HEK293T (cell line): ENCODE measurements around the gene CHCT1.
"Not testable (repeated sequence)": the region's sequence is repeated elsewhere in the genome, so short reads cannot be mapped to it uniquely, and the experiment has no call there.

Experiments
- CTCF ChIA-PET: fragments of 350-600 bp; formaldehyde crosslinking; extraction: SDS; loops from one replicate; lab custom pipeline; 2021; ENCODE audit warnings: antibody characterized with exemption, inconsistent platforms; lab: Yijun Ruan, JAX
- POLR2A ChIA-PET: fragments of 350-600 bp; formaldehyde crosslinking; extraction: SDS; loops from one replicate; lab custom pipeline; 2020; ENCODE audit warnings: antibody characterized with exemption, inconsistent platforms; lab: Yijun Ruan, JAX
- DNase-seq: peaks from one replicate; pipeline ENCODE4 v3.0.0; 2012; ENCODE audit warnings: mixed read lengths; ENCODE audit errors: extremely low spot score
- ARNT ChIP-seq: fragments of 450-650 bp; IDR thresholded peaks from 2 replicates; pipeline ENCODE4 v1.6.1; 2017; ENCODE audit warnings: mild to moderate bottlenecking
- BHLHE40 ChIP-seq: fragments of 450-650 bp; IDR thresholded peaks from 2 replicates; pipeline ENCODE4 v1.6.1; 2016; ENCODE audit warnings: mild to moderate bottlenecking, moderate library complexity, borderline replicate concordance
- CTBP1 ChIP-seq: fragments of 450-650 bp; IDR thresholded peaks from 2 replicates; pipeline ENCODE4 v1.6.1; 2016; ENCODE audit warnings: borderline replicate concordance
- ELF4 ChIP-seq: fragments of 450-650 bp; IDR thresholded peaks from 2 replicates; pipeline ENCODE4 v1.6.1; 2017; ENCODE audit warnings: antibody characterized with exemption
- FOXA1 ChIP-seq: fragments of 450-650 bp; IDR thresholded peaks from 2 replicates; pipeline ENCODE4 v1.6.1; 2016; ENCODE audit warnings: mild to moderate bottlenecking
- FOXK2 ChIP-seq: fragments of 450-650 bp; IDR thresholded peaks from 2 replicates; pipeline ENCODE4 v1.6.1; 2016; ENCODE audit warnings: mild to moderate bottlenecking
- FOXM1 ChIP-seq: fragments of 450-650 bp; IDR thresholded peaks from 2 replicates; pipeline ENCODE4 v1.6.1; 2017; ENCODE audit warnings: mild to moderate bottlenecking, borderline replicate concordance
- HDGF ChIP-seq: fragments of 450-650 bp; IDR thresholded peaks from 2 replicates; pipeline ENCODE4 v1.6.1; 2017; ENCODE audit warnings: antibody characterized with exemption, borderline replicate concordance
- L3MBTL2 ChIP-seq: fragments of 450-650 bp; conservative IDR thresholded peaks from 2 replicates; pipeline ENCODE4 v1.6.1; 2016; ENCODE audit warnings: mild to moderate bottlenecking
- LEF1 ChIP-seq: fragments of 450-650 bp; IDR thresholded peaks from 2 replicates; pipeline ENCODE4 v1.6.1; 2017; ENCODE audit warnings: mild to moderate bottlenecking, borderline replicate concordance
- NFRKB ChIP-seq: fragments of 450-650 bp; IDR thresholded peaks from 2 replicates; pipeline ENCODE4 v1.6.1; 2016; ENCODE audit warnings: mild to moderate bottlenecking, moderate library complexity
- PKNOX1 ChIP-seq: fragments of 450-650 bp; IDR thresholded peaks from 2 replicates; pipeline ENCODE4 v1.6.1; 2016
- SP1 ChIP-seq: fragments of 450-650 bp; IDR thresholded peaks from 2 replicates; pipeline ENCODE4 v1.6.1; 2017
- SUZ12 ChIP-seq: fragments of 450-650 bp; IDR thresholded peaks from 2 replicates; pipeline ENCODE4 v1.6.1; 2016; ENCODE audit warnings: mild to moderate bottlenecking
- TARDBP ChIP-seq: fragments of 450-650 bp; IDR thresholded peaks from 2 replicates; pipeline ENCODE4 v1.6.1; 2016
- ZNF384 ChIP-seq: fragments of 450-650 bp; IDR thresholded peaks from 2 replicates; pipeline ENCODE4 v1.6.1; 2016

The CHCT1 gene

GRCh38 chr17:60410001-60410400, 12.3 kb upstream of the CHCT1 start:
- ChIA-PET CTCF (interaction anchor here (0.6 kb wide), 1 partner anchor 184 kb away, joined by 8 read pairs; no protein-coding TSS in a partner anchor), POLR2A (no interaction called here)
- TF ChIP-seq BHLHE40 (no peak), L3MBTL2 (no peak), ELF4 (no peak), SUZ12 (no peak), TARDBP (no peak), ARNT (no peak), ZNF384 (no peak), CTBP1 (no peak), SP1 (no peak), FOXK2 (no peak), LEF1 (no peak), PKNOX1 (no peak), FOXA1 (no peak), HDGF (no peak), NFRKB (no peak), FOXM1 (no peak)
- DNase-seq = no peak

- CTCF ChIA-PET = no interaction called here
- no peak for DNase-seq
- POLR2A ChIA-PET = interaction anchor here (1.6 kb wide), 1 partner anchor 21 kb away, joined by 4 read pairs; the partner anchor contains the start of gene USP32
- TF ChIP-seq ARNT (no peak), FOXM1 (no peak), SP1 (no peak), CTBP1 (no peak), ZNF384 (no peak), L3MBTL2 (no peak), FOXK2 (no peak)
Measured at GRCh38 chr17:60412701-60413100, 9.6 kb upstream of the CHCT1 start.

GRCh38 chr17:60415146-60415545, 7.1 kb upstream of the CHCT1 start:
- ChIA-PET CTCF (no interaction called here), POLR2A (no interaction called here)
- TF ChIP-seq LEF1 (no peak), PKNOX1 (no peak), ELF4 (no peak), TARDBP (no peak), BHLHE40 (no peak), SUZ12 (no peak), FOXM1 (no peak), L3MBTL2 (no peak), FOXK2 (no peak), CTBP1 (no peak)
- no peak for DNase-seq

- no peak for DNase-seq
- ChIA-PET POLR2A (no interaction called here), CTCF (no interaction called here)
- TF ChIP-seq ELF4 (no peak), PKNOX1 (no peak), HDGF (no peak), SUZ12 (no peak), LEF1 (no peak), L3MBTL2 (no peak), SP1 (no peak), FOXM1 (no peak), BHLHE40 (no peak), ZNF384 (no peak), TARDBP (no peak), NFRKB (no peak), FOXK2 (no peak), CTBP1 (no peak), FOXA1 (no peak), ARNT (no peak)
Measured at GRCh38 chr17:60416368-60416925, 5.8 kb upstream of the CHCT1 start.

GRCh38 chr17:60419003-60419402, 3.3 kb upstream of the CHCT1 start:
- DNase-seq, POLR2A ChIA-PET, CTCF ChIA-PET: not testable (repeated sequence)

- POLR2A ChIA-PET, DNase-seq, CTCF ChIA-PET: not testable (repeated sequence)
Measured at GRCh38 chr17:60419875-60420274, 2.4 kb upstream of the CHCT1 start.
